ENCODE data around the gene EHMT1.
"Not testable (repeated sequence)": the region's sequence is repeated elsewhere in the genome, so short reads cannot be mapped to it uniquely, and the experiment has no call there.

Gene EHMT1

DNA sequence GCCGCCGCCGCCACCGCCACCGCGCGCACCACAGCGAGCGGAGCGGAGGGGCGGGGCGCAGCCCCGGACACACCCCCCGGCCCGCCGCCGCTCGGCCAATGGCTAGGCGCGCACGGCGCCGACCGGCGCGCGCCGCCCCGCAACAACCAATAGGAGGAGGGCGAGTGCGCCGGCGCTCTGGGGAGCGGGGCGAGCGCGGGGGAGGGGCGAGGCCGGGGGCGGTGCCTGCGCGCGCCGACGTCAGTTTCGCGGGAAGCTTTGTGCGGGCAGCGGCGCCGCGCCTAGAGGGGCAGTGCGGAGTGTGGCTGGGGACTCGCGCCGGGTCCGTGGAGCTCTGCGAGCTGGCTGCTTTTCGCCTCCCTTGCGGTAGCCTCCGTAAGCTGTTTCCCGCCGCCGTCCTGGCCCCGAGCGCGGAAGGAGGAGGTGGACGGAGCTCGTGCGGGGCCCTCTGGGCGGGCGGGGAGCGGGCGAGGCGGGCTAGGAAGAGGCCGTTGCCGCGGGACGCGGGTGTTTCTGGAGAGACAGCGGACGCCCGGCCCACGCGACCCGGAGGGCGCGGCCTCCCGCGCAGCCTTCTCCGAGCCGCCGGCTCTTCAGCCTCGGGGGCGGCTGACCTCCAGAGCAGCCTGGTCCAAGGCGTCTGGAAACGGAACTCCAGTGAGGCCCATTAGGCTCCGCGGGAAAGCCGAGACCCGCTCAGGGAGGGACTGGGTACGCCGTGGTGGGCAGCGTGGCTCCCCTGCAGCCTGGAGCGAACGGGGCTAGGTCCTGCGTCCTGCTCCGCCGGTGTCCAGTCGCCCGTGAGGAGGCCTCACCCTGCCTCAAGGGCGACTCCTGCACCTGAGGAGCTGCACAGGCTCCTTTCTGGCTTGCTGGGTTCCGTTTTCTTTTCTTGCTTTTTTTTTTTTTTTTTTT, 28.1 kb upstream of the EHMT1 start, which contains the start of gene ZMYND19:
Gene ZMYND19 (minus strand): TSS at position 44 of the 915 bp plus-strand sequence. CDS start 249 bp downstream, outside the sequence.
- FAIRE-seq, result no peak

DNA sequence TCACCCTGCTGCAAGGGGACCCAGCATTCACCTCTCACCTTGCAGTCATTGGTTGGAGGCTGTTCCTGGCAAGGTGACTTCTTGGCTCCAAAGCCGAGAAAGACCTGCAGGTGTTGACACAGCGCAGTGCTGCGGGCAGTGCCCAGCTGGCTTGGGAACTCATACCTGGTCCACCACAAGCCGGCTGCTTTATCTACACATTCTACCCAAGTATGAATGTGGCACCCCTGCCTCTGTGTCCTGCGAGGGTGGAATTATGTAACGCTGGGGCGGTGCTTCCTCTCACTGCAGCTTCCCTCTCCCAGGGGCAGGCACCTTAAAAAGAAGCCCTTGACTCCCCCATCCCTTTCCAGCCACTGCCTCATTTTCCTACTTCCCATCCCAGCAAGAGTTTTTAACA, 26.0 kb upstream of the EHMT1 start:
- FAIRE-seq, result no peak

DNA sequence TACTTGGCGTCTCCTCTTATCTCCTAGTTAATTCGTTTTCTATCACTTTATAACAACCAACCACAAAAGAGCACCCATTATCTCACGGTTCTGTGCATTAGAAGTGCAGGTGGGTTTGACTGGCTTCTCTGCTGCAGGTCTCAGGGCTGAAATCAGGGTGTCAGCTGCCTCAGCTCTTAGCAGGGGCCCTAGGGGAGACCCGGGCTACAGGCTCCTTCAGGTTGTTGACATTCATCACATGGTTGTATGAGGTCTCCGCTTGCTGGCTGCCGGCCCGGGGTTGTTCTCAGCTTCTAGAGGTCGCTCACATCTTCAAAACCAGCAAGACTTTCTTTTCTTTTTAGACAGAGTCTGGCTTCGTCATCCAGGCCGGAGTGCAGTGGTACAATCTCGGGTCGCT, 25.6 kb upstream of the EHMT1 start:
- no peak for FAIRE-seq

DNA sequence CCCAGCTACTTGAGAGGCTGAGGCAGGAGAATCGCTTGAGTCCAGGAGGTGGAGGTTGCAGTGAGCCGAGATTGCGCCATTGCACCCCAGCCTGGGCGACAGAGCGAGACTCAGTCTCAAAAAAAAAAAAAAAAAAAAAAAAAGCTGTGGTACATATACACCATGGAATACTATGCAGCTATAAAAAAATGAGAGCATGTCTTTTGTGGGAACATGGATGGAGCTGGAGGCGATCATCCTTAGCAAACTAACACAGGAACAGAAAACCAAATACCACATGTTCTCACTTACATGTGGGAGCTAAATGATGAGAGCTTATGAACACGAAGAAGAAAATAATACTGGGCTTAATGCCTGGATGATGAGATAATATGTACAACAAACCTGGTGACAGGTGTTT, 22.2 kb upstream of the EHMT1 start:
- FAIRE-seq, result not testable (repeated sequence)

DNA sequence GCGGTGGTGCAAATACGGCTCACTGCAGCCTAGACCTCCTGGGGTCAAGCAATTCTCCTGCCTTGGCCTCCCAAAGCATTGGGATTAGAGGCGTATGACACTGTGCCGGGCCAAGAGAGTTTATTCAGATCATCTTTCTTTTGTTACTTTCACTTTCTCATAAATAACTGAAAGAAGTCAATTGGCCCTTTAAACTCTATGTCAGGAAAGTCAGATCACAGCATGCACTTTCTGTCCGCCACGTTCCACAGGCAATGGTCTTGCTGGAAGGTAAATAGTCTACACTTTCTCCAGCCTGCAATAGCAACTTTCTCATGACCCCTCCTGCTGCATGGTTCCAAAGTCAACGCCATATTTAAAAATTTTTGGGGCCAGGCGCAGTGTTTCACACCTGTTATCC, 19.9 kb upstream of the EHMT1 start:
- no peak for FAIRE-seq

DNA sequence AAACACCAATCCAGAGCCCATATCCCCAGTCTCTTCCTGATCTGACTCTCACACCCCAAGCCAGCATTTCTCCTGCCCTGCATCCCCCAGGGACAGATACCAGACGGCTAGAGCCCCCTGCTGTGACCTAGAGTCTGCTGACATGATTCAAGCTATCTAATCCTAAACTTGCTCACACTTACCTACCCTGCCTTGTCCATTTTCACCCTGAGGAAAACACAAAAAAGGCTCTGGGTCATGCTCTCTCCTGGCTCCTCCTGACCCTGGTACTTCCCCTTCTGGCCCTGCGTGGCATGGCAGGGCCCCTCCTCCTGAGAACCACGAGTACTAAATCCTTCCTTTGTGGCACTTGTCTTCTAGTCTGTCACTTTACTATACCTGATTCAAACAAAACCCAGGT, 16.1 kb upstream of the EHMT1 start:
- FAIRE-seq, result no peak

DNA sequence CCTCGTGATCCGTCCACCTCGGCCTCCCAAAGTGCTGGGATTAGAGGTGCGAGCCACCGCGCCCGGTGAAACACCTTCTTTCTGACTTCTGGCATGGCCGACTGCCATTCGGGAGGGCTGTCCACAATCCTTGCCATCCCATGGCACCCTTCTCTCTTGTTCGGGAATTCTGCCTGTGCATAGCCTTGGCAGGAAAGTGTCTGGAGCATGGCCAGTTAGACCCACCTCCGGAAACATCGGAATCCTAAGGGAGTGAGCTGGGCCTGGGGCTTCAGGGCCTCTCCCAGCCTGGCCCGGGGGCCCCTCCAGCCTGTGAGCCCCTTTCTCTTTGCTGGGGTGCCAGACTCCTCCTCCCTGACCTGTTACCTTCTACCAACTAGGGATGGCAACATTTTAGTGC, 14.9 kb upstream of the EHMT1 start:
- no peak for FAIRE-seq

DNA sequence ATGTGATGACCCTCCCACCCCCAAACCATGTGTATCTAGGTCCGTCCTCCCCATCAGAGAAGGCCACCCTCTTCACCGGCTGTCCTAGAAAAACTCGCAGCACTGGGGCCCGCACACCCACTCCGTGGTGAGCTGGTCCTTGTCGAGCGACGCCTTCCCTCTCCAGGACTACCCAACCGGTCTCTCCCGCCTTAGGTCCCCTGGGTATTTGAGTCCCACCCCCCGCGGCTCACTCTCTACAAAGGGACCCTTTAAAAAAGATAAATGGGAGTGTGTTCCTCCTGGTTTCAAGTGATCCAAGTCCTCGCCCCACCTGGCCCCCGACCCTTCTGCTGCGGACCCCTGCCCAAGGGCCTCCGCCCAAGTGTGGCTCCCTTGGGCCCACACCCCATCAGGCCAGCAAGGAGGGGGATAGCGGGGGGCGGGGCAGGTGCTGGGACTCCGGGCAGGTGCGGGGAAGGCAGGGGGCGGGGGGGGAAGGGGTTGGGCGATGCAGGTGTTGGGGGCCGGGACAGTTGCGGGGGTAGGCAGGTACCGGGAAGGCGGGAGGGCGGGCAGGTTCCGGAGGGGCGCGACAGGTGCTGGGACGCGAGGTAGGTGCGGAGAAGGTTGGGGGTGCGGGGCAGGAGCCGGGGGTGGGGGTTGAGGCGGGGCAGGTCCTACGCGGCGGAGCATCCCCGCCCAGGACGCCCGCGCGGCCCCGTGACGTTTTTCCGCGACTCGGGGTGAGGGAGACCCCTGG, 14.3 kb upstream of the EHMT1 start:
- no peak for FAIRE-seq

DNA sequence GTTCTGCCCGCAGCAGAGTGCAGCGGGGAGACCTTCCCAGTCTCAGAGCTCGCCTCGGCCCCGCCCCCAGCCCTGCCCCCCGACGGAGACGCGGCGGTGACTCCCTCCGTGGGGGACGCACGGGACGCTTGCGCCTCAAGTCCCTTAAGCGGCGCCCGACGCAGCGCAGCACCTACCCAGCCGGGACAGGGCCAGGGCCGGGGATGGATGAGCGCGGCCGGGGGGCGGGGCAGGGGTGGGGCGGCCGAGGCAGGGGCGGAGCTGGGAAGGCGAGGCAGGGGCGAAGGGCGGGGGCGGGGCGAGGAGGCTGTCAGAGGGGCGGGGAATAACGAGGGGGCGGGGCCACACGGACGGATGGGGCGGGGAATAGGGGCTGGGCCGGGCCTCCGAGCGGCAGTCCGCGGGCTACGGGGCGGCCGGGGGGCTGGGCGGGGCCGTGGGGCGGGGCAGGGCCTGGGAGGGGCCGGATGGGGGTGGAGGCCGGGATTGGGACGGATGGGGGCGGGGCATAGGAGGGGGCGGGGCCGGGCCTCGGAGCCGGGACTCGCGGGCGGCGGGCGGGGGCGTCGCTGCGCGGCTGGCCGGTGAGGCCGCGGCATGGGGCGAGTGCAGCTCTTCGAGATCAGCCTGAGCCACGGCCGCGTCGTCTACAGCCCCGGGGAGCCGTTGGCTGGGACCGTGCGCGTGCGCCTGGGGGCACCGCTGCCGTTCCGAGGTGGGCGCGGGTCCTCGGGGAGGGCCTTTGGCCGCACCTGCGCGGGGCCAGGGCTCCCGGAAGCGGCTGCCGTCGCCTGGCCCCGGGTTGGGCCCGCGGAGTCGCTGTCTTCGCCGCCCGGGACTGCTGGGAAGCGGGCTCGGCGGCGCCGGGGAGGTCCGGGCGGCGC, 13.4 kb upstream of the EHMT1 start, which contains the start of gene ARRDC1:
Gene ARRDC1 (plus strand): TSS at position 566 of the 884 bp plus-strand sequence. CDS start 32 bp downstream, at position 598.
- no peak for FAIRE-seq

DNA sequence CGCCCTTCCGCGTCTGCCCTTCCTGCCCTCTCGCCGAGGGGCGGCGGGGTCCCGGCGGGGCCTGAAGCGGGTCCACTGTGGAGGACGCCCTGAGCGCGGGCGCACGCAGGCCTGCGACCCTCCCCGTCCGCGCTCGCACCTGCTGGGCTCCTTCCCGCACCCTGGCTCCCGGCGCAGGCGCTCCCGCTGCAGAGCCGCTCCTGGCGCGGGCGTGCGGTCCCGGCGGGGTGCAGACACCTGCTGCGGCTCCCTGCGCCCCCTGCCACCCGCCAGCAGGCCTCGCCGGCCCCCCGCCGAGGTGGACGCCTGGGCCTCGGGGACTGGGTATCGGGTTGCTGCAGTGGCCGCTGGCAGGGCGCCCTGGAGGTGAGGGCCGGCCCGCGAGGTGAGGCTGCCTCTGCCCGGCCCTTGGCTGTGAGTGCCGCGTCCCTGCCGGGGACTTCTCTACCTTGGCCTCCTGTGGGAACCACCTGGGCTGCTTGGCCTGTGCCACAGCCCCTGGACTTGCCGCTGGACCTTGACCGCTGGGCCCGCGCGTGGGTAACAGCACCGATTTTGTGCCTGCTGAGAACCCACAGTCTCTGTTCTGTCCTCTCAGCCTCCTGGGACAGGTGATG, 12.7 kb upstream of the EHMT1 start:
- FAIRE-seq, result no peak

DNA sequence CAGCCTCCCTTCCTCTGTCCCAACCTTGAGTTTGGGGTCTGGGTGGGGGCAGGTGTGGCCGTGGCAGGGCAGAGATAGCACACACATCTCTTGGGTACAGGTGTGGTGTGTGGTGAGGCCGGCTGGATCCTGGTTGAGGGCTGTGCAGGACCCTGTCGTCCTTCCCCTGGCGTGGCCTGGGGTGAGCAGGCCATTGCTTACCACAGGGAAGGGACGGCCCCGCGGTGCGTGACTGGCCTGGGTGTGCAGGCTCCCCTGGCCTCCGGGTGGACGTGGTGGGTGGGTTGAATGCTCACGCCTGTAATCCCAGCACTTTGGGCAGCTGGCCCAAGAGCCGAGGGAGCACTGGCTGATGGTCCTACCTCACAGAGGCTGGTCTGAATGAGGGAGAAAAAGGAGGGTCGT, 12.1 kb upstream of the EHMT1 start:
- no peak for FAIRE-seq

DNA sequence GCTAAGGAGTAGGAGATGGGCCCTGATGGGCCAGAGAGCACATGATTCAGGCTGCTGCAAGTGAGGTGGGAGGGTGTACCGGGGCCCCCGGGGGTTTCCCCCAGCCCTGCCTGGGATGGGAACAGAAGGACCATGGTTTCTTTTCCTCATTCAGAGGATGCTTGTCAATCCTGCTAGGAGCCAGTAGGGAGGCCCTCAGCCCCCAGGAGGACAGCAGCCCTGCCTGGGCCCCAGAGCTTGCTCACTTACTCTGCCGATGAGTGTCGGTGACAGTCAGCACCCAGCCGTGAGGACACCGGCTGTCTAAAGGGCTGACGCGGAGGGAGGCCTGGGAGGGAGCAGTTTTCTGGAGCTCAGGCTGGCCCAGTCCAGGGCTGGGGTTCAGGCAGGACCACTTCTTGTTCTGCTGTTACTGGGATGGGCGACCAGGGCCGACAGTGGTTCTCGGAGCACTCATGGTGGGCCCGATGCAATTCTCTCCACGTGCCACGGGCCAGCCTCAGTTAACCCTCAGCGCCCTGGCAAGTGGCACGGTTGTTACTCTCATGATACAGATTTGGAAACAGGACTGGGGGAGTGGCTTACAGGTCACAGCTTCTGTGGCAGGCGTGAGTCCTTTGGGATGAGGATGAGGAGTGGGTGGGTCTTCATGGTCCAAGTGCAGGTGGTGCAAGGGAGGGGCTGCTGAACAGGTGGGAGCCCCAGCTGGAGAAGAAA, 11.5 kb upstream of the EHMT1 start:
- no peak for FAIRE-seq

DNA sequence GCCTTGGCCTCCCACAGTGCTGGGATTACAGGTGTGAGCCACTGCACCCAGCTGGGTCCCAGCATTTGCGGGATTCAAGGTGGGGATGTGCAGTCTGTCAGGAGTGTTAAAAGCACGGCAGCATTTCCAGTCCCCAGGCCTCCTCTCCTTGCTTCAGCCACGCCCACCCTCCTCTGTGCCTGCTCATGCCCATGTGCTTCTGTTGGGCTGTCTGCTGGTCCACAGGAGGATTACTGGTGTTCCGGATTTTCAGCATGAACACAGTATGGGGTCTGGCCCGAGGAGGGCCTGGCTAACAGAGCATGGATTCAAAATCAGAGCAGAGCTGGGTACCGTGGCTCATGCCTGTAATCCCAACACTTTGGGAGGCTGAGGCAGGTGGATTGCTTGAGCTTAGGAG, 7.9 kb upstream of the EHMT1 start:
- no peak for FAIRE-seq

DNA sequence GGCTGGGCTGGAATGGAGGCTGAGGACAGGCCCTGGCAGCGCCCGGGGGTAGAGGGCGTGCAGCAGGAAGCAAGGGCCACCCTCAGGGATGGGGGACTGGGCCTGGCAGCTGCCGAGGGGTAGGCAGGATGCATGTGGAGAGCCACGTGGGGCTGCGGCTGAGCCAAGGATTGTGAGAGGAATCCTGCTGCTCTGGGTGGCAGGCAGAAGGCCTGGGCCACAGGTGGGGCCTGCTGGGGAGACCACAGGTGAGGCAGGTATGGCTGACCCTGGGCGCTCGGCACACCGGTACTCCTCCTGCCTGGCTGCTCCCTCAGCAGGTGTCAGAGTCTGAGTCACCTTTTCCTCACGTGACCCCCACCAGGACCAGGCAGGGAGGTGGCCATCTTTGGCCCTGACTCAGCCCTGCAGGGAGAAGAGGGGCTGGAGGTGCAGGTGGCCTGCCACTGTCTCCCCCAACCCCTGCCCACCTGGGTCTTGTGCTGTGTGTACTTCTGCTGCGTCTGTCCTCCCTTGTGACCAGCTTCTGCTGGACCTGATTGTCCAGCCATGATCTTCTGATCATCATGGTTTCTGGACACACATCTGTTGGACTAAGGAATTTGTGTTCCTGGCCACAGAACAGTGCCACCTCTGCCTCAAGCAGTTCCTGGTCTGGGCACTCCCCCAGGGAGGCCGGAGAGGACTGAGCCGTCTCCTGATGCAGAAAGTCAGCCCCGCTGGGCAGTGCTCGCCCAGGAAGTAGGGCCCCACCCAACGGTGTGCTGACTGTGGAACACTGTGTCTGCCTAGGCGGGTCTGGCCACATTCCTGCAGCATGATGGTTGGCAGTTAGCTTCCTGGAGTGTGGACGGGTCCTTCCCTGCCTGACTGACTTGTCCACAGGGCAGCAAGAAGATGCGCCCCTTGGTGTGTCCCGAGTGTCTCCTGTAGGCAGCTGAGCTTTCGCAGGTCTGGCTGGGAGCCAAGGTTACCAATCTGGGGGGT, 6.9 kb upstream of the EHMT1 start:
- no peak for FAIRE-seq

DNA sequence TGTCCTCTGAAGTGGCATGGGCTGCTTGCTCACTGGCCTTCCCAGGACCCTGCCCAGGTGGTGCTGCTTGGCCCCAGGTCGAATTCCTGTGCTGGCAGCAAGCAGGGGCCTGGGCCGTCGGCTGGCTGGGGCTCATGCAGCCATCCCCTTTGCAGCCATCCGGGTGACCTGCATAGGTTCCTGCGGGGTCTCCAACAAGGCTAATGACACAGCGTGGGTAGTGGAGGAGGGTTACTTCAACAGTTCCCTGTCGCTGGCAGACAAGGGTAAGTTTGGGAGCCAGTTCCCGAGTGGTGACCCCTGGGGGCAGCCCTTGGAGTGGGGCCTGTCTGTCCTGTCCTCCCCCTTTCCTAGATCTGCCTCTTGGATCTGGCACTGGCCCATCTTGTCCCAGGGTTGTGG, 6.1 kb upstream of the EHMT1 start:
- FAIRE-seq, result no peak

DNA sequence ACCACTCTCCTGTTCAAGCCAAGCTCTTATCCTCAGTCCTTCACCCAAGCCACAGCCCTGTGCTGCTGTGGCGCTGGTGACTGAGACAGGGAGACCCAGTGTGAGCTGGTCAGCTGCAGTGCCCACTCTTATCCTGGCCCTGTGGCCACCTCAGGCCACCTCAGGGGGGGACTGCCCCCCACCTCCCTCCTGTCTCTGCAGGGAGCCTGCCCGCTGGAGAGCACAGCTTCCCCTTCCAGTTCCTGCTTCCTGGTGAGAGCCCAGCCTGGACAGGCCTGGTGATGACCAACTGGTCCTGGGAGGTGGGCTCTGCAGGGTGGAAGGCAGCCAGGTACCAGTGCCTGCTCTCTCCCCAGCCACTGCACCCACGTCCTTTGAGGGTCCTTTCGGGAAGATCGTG, 5.5 kb upstream of the EHMT1 start:
- no peak for FAIRE-seq

DNA sequence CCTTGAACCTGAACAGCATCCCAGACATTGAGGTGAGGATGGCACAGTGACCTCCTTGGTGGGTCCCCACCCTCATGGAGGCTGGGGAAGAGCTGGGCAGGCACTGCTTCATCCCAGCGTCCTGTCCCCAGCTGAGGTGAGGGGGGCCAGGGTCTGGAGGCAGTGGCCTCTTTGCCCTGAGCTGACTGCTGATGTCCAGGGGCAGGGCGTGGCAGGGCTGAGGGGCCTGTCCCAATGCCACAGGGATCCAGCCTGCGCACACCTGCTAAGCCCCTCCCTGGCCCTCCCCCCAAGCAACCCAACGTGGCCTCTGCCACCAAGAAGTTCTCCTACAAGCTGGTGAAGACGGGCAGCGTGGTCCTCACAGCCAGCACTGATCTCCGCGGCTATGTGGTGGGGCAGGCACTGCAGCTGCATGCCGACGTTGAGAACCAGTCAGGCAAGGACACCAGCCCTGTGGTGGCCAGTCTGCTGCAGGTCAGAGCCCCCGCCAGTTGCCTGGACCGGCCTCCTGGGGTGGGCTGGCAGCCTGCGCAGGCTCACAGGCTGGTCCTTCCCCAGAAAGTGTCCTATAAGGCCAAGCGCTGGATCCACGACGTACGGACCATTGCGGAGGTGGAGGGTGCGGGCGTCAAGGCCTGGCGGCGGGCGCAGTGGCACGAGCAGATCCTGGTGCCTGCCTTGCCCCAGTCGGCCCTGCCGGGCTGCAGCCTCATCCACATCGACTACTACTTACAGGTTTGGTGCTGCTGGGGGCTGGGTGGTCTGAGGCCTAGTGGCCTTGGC, 4.9 kb upstream of the EHMT1 start:
- FAIRE-seq, result no peak

DNA sequence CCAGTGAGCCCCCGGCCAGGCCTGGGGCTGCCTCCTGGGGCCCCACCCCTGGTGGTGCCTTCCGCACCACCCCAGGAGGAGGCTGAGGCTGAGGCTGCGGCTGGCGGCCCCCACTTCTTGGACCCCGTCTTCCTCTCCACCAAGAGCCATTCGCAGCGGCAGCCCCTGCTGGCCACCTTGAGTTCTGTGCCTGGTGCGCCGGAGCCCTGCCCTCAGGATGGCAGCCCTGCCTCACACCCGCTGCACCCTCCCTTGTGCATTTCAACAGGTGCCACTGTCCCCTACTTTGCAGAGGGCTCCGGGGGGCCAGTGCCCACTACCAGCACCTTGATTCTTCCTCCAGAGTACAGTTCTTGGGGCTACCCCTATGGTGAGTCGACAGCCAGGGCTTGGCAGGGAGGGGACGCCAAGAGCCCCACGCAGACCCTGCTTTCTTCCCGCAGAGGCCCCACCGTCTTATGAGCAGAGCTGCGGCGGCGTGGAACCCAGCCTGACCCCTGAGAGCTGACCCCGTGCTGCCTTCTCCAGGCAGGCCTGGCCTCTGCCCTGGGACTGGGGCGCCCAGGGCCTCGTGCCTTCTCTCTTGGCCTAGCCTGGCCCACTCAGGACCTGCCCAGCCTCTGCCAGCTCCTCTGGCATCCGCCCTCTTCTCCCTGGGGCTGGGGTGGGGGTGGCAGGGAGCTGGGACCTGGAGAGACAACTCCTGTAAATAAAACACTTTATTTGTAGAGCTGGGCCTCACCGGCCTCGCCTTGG, 4.0 kb upstream of the EHMT1 start:
- FAIRE-seq, result no peak

DNA sequence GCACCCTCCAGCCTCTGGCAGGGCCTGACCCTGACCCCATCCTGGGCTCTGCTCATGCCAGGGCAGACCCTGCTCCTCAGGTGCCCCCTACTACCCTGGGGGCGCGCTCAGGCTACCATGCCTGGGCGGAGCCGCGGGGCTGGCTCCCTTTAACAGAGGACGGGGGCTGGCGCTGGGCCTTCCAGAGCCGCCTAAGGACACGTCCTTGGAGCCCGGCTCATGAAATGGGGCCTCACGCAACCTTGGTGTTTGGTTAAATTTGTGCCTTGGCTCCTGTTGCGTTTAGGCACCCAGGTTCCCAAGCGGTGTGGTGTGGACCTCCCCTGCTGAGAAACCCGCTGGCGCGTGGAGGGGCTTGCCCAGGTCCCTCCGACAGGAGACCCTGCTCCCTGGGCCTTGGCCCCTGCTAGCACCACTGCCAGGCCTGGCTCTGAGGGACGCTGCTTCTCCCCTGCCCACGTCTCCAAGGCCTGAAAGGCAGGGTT, 3.4 kb upstream of the EHMT1 start:
- FAIRE-seq, result no peak
